Measurements from ENCODE around the gene MEFV. TPM values are rescaled to one million over a fixed set of nuclear protein-coding genes. Genes with fewer than 3 reads are reported as not detected.

The MEFV gene
- total and polyA plus RNA-seq, 2 of the 13 experiments (the other 11 are each of a cell fraction or from before 2014, with no cell fraction given) = 0.22 TPM; not detected in 1

DNA sequence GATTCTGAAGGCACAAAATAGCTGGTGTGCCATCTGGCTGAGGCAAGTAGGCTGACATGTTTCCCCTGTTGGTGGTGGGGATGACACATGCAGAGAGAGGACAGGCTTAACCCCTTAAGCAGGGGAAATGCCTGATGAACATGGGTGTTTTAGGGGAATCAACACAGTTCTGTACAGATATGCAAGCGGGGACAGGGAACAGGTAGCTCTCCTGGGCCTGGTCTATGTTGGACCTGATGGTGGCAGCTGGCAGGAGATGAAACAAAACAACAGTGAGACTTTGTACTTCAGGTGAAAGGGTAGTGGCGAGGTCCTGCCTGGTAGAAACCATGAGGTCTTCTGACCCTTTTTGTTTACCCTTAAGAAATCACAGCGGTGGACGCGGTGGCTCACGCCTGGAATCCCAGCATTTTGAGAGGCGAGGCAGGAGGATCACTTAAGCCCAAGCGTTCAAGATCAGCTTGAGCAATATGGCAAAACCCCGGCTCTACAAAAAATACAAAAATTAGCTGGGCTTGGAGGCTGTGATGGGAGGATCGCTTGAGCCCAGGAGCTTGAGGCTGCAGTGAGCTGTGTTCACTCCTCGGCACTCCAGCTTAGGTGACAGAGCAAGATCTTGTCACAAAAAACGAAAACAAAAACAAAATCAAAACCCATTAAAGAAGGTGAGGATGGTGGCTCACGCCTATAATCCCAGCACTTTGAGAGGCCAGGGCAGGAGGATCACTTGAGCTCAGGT lies 57.9 kb downstream of the MEFV start (continued):
- TF ChIP-seq HDAC6 (IDR thresholded peaks at IDR 0.05; ENCODE audit: low read depth, low read length) (no peak), POLR2AphosphoS5 (IDR thresholded peaks at IDR 0.05; ENCODE audit: low read depth, low read length) (0 out of 2 replicates have a peak, but pooled peaks have one; percentile 42), KLF9 (CRISPR knock-in tag; IDR thresholded peaks at IDR 0.05; ENCODE audit: low read depth) (no peak), SIX4 (CRISPR knock-in tag; IDR thresholded peaks at IDR 0.05) (no peak), RORA (CRISPR knock-in tag; IDR thresholded peaks at IDR 0.05) (no peak), FLYWCH1 (CRISPR knock-in tag; IDR thresholded peaks at IDR 0.05) (no peak), ZNF224 (CRISPR knock-in tag; IDR thresholded peaks at IDR 0.05) (no peak), GATA4 (IDR thresholded peaks at IDR 0.05; ENCODE audit: borderline replicate concordance, low read depth) (no peak), NAIF1 (CRISPR knock-in tag; IDR thresholded peaks at IDR 0.05; ENCODE audit: borderline replicate concordance) (no peak), MIXL1 (CRISPR knock-in tag; IDR thresholded peaks at IDR 0.05) (no peak), ZNF432 (CRISPR knock-in tag; IDR thresholded peaks at IDR 0.05; ENCODE audit: borderline replicate concordance) (no peak), SMYD3 (CRISPR knock-in tag; IDR thresholded peaks at IDR 0.05) (0 out of 2 replicates have a peak, but pooled peaks have one; percentile 42), TBL1XR1 (IDR thresholded peaks at IDR 0.05; ENCODE audit: borderline replicate concordance, low read length, partially characterized antibody) (no peak), RFXAP (CRISPR knock-in tag; IDR thresholded peaks at IDR 0.05; ENCODE audit: borderline replicate concordance) (no peak), SSRP1 (CRISPR knock-in tag; IDR thresholded peaks at IDR 0.05) (0 out of 2 replicates have a peak, but pooled peaks have one; percentile 29), ZNF10 (CRISPR knock-in tag; IDR thresholded peaks at IDR 0.05; ENCODE audit: borderline replicate concordance, low read depth) (no peak), MAFK (conservative IDR thresholded peaks at IDR 0.05 in 1 of 2, IDR thresholded peaks at IDR 0.05 in 1 of 2; ENCODE audit: low read length in 2 of 2) (no peak)
- TF ChIP-seq, protein P1, sequence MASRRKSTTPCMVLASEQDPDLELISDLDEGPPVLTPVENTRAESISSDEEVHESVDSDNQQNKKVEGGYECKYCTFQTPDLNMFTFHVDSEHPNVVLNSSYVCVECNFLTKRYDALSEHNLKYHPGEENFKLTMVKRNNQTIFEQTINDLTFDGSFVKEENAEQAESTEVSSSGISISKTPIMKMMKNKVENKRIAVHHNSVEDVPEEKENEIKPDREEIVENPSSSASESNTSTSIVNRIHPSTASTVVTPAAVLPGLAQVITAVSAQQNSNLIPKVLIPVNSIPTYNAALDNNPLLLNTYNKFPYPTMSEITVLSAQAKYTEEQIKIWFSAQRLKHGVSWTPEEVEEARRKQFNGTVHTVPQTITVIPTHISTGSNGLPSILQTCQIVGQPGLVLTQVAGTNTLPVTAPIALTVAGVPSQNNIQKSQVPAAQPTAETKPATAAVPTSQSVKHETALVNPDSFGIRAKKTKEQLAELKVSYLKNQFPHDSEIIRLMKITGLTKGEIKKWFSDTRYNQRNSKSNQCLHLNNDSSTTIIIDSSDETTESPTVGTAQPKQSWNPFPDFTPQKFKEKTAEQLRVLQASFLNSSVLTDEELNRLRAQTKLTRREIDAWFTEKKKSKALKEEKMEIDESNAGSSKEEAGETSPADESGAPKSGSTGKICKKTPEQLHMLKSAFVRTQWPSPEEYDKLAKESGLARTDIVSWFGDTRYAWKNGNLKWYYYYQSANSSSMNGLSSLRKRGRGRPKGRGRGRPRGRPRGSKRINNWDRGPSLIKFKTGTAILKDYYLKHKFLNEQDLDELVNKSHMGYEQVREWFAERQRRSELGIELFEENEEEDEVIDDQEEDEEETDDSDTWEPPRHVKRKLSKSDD (CRISPR knock-in tag; IDR thresholded peaks at IDR 0.05; ENCODE audit: low read depth) = no peak
- TF ChIP-seq, protein P2, sequence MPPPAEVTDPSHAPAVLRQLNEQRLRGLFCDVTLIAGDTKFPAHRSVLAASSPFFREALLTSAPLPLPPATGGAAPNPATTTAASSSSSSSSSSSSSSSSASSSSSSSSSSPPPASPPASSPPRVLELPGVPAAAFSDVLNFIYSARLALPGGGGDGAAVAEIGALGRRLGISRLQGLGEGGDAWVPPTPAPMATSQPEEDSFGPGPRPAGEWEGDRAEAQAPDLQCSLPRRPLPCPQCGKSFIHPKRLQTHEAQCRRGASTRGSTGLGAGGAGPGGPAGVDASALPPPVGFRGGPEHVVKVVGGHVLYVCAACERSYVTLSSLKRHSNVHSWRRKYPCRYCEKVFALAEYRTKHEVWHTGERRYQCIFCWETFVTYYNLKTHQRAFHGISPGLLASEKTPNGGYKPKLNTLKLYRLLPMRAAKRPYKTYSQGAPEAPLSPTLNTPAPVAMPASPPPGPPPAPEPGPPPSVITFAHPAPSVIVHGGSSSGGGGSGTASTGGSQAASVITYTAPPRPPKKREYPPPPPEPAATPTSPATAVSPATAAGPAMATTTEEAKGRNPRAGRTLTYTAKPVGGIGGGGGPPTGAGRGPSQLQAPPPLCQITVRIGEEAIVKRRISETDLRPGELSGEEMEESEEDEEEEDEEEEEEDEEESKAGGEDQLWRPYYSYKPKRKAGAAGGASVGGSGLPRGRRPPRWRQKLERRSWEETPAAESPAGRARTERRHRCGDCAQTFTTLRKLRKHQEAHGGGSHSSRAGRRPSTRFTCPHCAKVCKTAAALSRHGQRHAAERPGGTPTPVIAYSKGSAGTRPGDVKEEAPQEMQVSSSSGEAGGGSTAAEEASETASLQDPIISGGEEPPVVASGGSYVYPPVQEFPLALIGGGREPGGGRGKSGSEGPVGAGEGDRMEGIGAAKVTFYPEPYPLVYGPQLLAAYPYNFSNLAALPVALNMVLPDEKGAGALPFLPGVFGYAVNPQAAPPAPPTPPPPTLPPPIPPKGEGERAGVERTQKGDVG (CRISPR knock-in tag; IDR thresholded peaks at IDR 0.05; ENCODE audit: borderline replicate concordance) = no peak
- TF ChIP-seq, protein P3, sequence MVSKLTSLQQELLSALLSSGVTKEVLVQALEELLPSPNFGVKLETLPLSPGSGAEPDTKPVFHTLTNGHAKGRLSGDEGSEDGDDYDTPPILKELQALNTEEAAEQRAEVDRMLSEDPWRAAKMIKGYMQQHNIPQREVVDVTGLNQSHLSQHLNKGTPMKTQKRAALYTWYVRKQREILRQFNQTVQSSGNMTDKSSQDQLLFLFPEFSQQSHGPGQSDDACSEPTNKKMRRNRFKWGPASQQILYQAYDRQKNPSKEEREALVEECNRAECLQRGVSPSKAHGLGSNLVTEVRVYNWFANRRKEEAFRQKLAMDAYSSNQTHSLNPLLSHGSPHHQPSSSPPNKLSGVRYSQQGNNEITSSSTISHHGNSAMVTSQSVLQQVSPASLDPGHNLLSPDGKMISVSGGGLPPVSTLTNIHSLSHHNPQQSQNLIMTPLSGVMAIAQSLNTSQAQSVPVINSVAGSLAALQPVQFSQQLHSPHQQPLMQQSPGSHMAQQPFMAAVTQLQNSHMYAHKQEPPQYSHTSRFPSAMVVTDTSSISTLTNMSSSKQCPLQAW (CRISPR knock-in tag; IDR thresholded peaks at IDR 0.05) = no peak; the same call in 1 of the 2 replicates
